Stomach (tissue), 9 donors: ENCODE data around the gene PPP1R1C. TPM values are rescaled to one million over a fixed set of nuclear protein-coding genes. Genes with fewer than 3 reads are reported as not detected.

Experiments
- DNase-seq, 2 donors: peaks; one replicate each; pipeline versions ENCODE4 v3.0.0 to v3.0.0-alpha.2; 2013 to 2019
- H3K27ac ChIP-seq, 5 donors: fragments of 200-600 bp in 4 of 5; sonication (generic) in 4 of 5; one replicate each; pipeline ENCODE4 v1.5.1; 2013 to 2019; ENCODE audit warnings: mild to moderate bottlenecking in 1 of 5, moderate library complexity in 1 of 5
- H3K27me3 ChIP-seq, 3 donors: fragments of 200-600 bp; sonication (generic); one replicate each; pipeline ENCODE4 v1.5.1; 2017 to 2019; ENCODE audit warnings: mixed run types in 1 of 3
- H3K36me3 ChIP-seq, 4 donors: fragments of 200-600 bp; sonication (generic); 1 replicate in 3 of 4; 2 replicates in 1 of 4; pipeline ENCODE4 v1.5.1; 2016 to 2019
- H3K4me1 ChIP-seq, 4 donors: fragments of 200-600 bp; sonication (generic); one replicate each; pipeline ENCODE4 v1.5.1; 2016 to 2019
- H3K4me3 ChIP-seq, 4 donors: fragments of 200-600 bp; sonication (generic) in 3 of 4; one replicate each; pipeline ENCODE4 v1.5.1; 2016 to 2019; ENCODE audit warnings: mild to moderate bottlenecking in 1 of 4
- H3K9me3 ChIP-seq, 4 donors: fragments of 200-600 bp; sonication (generic); one replicate each; pipeline ENCODE4 v1.5.1; 2016 to 2019
- CTCF ChIP-seq, 7 experiments: fragments of 450-650 bp in 4 of 7; fragments of 200-600 bp in 3 of 7; sonication (generic) in 3 of 7; IDR thresholded peaks; one replicate each; pipeline ENCODE4 v1.5.1; 2016 to 2019; ENCODE audit warnings: antibody characterized with exemption in 7 of 7, control low read depth in 2 of 7, mild to moderate bottlenecking in 1 of 7
- EP300 ChIP-seq: sonication (generic); formaldehyde crosslinking; IDR thresholded peaks from one replicate; pipeline ENCODE4 v1.6.1; 2017; ENCODE audit warnings: antibody characterized with exemption
- POLR2A ChIP-seq, 4 donors: fragments of 450-650 bp; IDR thresholded peaks; one replicate each; pipeline ENCODE4 v1.6.1; 2016; ENCODE audit warnings: antibody characterized with exemption in 4 of 4, control low read depth in 2 of 4, mild to moderate bottlenecking in 1 of 4, moderate library complexity in 1 of 4
- POLR2AphosphoS5 ChIP-seq, 3 donors: sonication (generic); formaldehyde crosslinking; IDR thresholded peaks; one replicate each; pipeline ENCODE4 v1.6.1; 2016; ENCODE audit warnings: antibody characterized with exemption in 3 of 3
- WGBS, 5 donors: extraction: QIAGEN DNeasy Blood & Tissue Kit in 3 of 5; methylation state at CpG; one replicate each; pipeline versions ENCODE4 v1.1.5 to v1.1.7; 2013 to 2018; 5-methylcytosine and 5-hydroxymethylcytosine counted together
- intact Hi-C: fragments of 100-400 bp; cut with DNase I; formaldehyde crosslinking; loops from one replicate; pipeline ENCODE4 v1.15.1; 2023; ENCODE audit warnings: low total_unique reads
- polyA plus RNA-seq, 3 donors: library from polyadenylated mRNA; stranded (reverse); fragments of 200-250 nt; gene quantifications; one replicate each; pipeline ENCODE4 v1.2.3, GENCODE V29; 2013
- total RNA-seq, 5 donors: library from RNA; depleted of rRNA; stranded (reverse); fragments of >200 nt; gene quantifications; one replicate each; pipeline versions ENCODE4 v1.1.0 to v1.2.3, GENCODE V29; 2014 to 2016
- donor health status: healthy with polysubstance abuse.
- donor health status: Bipolar disorder and iron deficiency.
- donor health status: healthy.

Gene PPP1R1C
- total and polyA plus RNA-seq, 8 donors = 1.6 to 10.4 (median 3.9) TPM; not detected in 4

DNA sequence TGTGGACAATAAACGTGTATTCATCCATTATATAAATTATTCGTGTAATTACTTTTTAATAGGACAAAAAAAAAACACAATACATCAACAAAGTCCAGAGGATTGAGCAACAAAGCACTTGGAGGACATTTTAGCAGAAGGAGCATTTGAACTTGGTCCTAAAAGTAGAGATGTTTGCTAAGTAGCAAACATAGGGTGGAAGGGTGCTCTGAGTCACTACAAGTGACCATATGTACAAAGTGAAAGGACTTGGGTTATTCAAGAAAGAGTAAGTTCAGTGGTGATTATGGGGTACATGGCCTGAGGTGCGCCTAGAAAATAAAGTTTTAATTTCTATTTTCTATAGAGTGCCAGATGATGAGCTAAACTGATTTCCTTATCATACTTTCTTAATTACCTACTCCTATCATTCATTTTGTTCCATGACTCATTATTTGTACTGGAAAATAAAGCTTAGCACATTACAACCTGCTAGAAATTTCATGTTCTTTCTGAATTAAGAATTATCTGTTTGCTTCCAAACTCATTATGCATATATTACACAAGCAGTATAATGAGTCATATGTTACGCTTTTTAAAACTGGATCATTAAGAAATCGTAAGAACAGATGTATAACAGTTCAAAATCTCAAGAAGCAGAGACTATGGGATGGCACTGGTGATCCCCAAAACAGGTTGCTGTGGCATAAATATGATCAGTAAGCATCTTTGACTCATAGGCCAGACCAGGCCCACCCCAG is 13.1 kb upstream of the PPP1R1C start:
- TF ChIP-seq CTCF (IDR thresholded peaks at IDR 0.05) = no peak
- TF ChIP-seq POLR2A (IDR thresholded peaks at IDR 0.05) = no peak
- TF ChIP-seq EP300 = no peak
- no peak for TF ChIP-seq POLR2AphosphoS5 (IDR thresholded peaks at IDR 0.05)
- no peaks in the 10 kb centered on the region for H3K27me3 ChIP-seq
- 78 to 90% (median 83%) methylated on average over 5 of the region's 5 CpGs for WGBS, 5 donors
- peaks cover 0 to 8% (median 2%) of the 10 kb centered on the region in 4 donors for H3K4me1 ChIP-seq
- no peak for DNase-seq
- intact Hi-C loops = no loop called here
- no peaks in the 10 kb centered on the region for H3K36me3 ChIP-seq
- H3K27ac ChIP-seq = no peak overlapping the region
- H3K4me3 ChIP-seq = no peak overlapping the region
- no peaks in the 10 kb centered on the region for H3K9me3 ChIP-seq

DNA sequence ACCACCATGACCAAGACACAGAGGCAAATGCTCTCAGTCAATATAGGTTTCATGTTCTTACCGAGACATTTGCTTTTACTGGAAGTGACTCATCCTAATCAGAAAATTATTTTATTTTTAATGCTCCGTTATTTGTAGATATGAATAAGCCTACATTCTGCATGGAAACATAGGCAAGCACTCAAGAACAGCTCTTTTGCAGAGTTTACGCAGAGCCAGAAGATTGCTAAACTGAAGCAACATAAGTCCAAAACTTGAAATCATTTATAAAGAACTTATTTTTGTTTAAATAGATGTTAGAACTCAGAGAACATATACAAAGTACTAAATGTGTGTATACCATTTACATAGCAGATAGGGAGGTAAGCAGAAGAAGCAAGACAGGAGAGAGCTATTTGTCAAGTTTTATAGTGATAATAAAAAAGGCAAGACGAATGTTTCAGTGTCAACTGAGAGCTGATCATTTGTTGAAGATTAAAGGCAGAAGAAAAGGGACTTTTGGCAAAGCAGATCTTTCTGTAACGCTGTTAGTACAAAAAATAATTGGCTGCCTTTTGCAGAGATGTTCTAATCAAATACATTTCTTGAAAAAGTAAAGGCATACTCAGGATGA is 12.4 kb upstream of the PPP1R1C start:
- intact Hi-C loops = no loop called here

DNA sequence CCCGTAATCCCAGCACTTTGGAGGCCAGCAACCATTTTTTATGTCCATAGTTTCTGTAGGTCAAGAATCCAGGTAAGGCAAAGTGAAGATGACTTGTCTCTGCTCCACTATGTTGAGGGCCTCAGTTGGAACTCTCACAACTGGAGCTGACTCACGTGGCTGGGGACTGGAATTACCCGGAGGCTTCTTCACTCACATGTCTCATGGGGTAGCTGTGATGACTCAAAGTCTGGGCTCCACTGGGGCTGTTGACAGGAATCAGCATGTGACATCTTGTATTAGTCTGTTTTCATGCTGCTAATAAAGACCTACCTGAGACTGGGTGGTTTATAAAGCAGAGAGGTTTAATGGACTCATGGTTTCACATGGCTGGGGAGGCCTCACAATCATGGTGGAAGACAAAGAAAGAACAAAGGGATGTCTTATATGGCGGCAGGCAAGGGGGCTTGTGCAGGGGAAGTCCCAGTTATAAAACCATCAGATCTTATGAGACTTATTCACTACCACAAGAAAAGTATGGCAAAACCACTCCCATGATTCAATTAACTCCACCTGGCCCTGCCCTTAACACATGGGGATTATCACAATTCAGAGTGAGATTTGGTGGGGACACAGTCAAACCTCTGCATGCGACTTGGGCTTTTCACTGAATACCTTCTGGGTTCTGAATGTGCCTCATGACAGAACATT is 7.8 kb upstream of the PPP1R1C start:
- Histone ChIP-seq H3K27me3 (no peaks in the 10 kb centered on the region), H3K36me3 (no peaks in the 10 kb centered on the region), H3K9me3 (no peaks in the 10 kb centered on the region), H3K4me1 (no peaks in the 10 kb centered on the region), H3K27ac (no peak overlapping the region), H3K4me3 (no peak overlapping the region)
- 81 to 94% (median 85%) methylated on average over 5 of the region's 5 CpGs for WGBS, 5 donors
- no peak for TF ChIP-seq CTCF (IDR thresholded peaks at IDR 0.05)
- TF ChIP-seq EP300 = no peak
- no peak for TF ChIP-seq POLR2A (IDR thresholded peaks at IDR 0.05)
- no peak for TF ChIP-seq POLR2AphosphoS5 (IDR thresholded peaks at IDR 0.05)
- no peak for DNase-seq
- intact Hi-C loops = no loop called here

More for the DNA sequence above, 12.4 kb upstream of the PPP1R1C start:
- 73 to 84% (median 74%) methylated on average over 5 of the region's 5 CpGs for WGBS, 5 donors
- H3K36me3 ChIP-seq = no peaks in the 10 kb centered on the region
- DNase-seq = no peak
- no peak overlapping the region for H3K4me3 ChIP-seq
- no peak for TF ChIP-seq POLR2A (IDR thresholded peaks at IDR 0.05)
- TF ChIP-seq EP300 = no peak
- TF ChIP-seq CTCF (IDR thresholded peaks at IDR 0.05) = no peak
- no peak for TF ChIP-seq POLR2AphosphoS5 (IDR thresholded peaks at IDR 0.05)
- peaks cover 0 to 8% (median 2%) of the 10 kb centered on the region in 4 donors for H3K4me1 ChIP-seq
- H3K27ac ChIP-seq = no peak overlapping the region
- H3K27me3 ChIP-seq = no peaks in the 10 kb centered on the region
- no peaks in the 10 kb centered on the region for H3K9me3 ChIP-seq

DNA sequence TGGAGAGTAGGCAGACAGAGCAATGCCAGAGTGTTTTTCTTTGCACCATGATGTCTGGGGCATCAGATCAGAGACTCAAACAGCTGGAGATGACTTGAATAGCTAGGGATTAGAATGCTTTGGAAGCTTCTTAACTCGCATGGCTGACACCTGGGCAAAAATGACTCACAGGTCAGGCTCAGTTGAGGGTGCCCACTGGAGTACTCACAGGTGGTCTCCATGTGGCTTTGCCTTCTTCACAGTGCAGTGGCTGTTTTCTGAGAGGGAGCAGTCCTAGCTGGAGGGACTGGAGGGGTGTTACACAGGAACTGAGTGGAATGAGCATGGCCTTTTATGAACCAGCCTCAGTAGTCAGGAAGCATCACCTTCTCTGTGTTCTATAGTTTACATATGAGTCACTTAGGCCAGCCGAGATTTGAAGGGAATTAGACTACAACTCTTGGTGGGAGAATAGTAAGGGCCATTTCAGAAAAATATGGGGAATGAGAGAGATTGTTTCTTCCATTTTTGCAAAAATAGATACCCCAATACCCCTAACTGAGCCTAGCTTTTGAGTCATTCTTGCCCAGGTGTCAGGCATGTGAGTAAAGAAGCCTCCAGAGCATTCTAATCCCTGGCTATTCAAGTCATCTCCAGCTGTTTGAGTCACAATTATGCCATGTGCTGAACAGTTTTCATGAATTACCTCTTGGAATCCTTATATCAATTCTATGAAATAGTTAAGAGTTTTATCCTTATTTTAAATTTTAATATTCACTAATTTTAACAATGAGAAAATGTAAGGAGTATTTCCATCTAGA is 7.1 kb upstream of the PPP1R1C start:
- intact Hi-C loops = no loop called here
- TF ChIP-seq POLR2AphosphoS5 (IDR thresholded peaks at IDR 0.05) = no peak
- no peak for TF ChIP-seq POLR2A (IDR thresholded peaks at IDR 0.05)
- no peak for TF ChIP-seq CTCF (IDR thresholded peaks at IDR 0.05)
- no peak for TF ChIP-seq EP300
- WGBS, 5 donors = 71 to 87% (median 77%) methylated on average over 2 of the region's 2 CpGs

More for the DNA sequence above, 7.1 kb upstream of the PPP1R1C start:
- H3K4me1 ChIP-seq = no peaks in the 10 kb centered on the region
- no peaks in the 10 kb centered on the region for H3K27me3 ChIP-seq
- H3K36me3 ChIP-seq = no peaks in the 10 kb centered on the region
- H3K27ac ChIP-seq = no peak overlapping the region
- no peak for DNase-seq
- no peak overlapping the region for H3K4me3 ChIP-seq
- no peaks in the 10 kb centered on the region for H3K9me3 ChIP-seq
